HG02571 (cell line): ENCODE data around the gene CYTH2.
A peak's percentile ranks its signal among the peaks of the same experiment; 100 is the strongest.

Experiments used
- ATAC-seq: cut with Tn5 transposase; IDR thresholded peaks from one replicate; pipeline ENCODE4 v1.9.1; 2021; ENCODE audit warnings: mild to moderate bottlenecking, moderate library complexity; ENCODE audit not compliant: unreplicated experiment

The CYTH2 gene

GRCh38 chr19:48452289-48453190, 16.6 kb upstream of the CYTH2 start:
- ATAC-seq = no peak

DNA sequence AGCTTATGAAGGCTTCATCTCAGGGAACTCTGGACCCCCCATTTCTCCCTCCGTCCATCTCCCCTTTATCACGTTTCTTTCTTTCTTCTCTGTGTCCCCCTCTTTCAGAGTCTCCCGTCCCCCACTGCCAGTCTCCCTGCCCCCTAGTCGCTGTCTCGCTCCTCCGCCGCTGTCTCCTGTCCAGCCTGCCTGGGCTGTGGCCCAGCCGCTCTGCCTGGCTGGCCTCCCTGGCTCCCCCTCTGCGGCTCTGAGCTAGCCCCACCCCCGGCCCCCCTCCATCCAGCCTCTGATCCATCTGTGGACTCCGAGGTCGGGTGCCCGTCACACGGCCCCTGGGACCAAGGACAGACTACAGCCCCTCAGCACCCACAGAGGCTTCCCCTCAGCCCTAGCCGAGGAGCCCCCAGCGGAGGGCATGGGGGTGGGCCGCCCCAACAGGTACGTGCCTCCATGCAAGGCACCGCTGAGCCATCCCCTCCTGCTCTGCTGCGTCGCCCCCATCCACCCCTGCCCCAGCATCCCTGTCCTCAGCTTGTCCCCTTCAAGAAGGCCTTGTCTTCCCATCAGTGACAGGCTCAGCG, 14.9 kb upstream of the CYTH2 start:
- ATAC-seq = no peak

DNA sequence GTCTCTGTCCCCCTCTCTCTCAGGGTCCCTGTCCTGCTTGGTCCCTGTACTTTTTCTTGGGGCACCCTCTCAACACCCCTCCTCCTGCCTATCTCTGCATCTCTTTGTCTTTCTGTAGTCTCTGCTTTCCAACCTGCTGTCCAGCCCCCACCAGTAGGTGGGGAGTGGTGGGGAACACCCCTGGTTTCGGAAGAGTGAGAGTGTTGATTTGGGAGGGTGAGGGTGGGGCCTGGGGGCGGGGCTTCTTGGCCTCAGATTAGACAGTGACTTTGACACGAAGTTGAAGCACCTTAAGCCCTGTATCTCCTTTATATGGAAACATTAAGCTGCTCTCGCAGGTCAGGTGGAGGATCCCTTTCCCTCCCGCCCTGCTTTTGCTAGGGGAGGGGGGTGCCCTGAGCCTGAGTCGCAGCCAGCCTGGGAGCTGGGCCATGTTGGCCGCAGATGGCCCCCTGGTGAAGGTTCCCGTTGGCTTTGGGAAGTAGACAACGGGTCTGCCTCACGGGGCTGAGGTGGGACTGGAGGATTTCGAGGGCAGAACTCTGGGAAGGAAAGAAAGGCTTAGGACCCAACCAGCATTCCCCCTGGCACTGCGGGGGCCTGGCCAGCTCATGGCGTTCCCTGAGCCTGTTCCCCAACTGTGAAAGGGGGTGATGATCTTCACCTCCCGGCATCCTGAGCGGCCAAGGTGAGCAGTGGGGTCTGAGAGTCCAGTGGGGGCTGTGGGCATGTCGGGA, 13.8 kb upstream of the CYTH2 start, which contains the start of gene KCNJ14:
Gene KCNJ14, plus strand, starts transcription at position 404 of the 737 bp plus-strand sequence. CDS start 6,151 bp downstream, outside the sequence.
- ATAC-seq = no peak

GRCh38 chr19:48455908-48456562, 13.1 kb upstream of the CYTH2 start:
- ATAC-seq = no peak

GRCh38 chr19:48456864-48457263, 12.3 kb upstream of the CYTH2 start:
- ATAC-seq = no peak

GRCh38 chr19:48458016-48458415, 11.2 kb upstream of the CYTH2 start:
- ATAC-seq = no peak

- no peak for ATAC-seq
Observed at GRCh38 chr19:48461651-48461981, 7.6 kb upstream of the CYTH2 start.

DNA sequence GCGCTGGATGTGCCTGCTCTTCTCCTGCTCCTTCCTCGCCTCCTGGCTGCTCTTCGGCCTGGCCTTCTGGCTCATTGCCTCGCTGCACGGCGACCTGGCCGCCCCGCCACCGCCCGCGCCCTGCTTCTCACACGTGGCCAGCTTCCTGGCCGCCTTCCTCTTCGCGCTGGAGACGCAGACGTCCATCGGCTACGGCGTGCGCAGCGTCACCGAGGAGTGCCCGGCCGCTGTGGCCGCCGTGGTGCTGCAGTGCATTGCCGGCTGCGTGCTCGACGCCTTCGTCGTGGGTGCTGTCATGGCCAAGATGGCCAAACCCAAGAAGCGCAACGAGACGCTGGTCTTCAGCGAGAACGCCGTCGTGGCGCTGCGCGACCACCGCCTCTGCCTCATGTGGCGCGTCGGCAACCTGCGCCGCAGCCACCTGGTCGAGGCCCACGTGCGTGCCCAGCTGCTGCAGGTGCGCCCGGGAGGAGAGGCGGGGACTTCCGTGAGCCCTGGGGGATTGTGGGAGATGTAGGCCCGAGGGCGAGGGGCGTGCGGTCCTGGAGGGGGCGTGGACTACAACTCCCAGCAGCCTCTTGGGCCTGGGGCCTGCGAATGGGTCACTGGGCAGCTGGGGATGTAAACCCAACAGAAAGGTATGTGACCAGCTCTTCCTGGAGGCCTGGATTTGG, 7.0 kb upstream of the CYTH2 start:
- no peak for ATAC-seq

- no peak for ATAC-seq
Observed at GRCh38 chr19:48465215-48465614, 4.0 kb upstream of the CYTH2 start.

DNA sequence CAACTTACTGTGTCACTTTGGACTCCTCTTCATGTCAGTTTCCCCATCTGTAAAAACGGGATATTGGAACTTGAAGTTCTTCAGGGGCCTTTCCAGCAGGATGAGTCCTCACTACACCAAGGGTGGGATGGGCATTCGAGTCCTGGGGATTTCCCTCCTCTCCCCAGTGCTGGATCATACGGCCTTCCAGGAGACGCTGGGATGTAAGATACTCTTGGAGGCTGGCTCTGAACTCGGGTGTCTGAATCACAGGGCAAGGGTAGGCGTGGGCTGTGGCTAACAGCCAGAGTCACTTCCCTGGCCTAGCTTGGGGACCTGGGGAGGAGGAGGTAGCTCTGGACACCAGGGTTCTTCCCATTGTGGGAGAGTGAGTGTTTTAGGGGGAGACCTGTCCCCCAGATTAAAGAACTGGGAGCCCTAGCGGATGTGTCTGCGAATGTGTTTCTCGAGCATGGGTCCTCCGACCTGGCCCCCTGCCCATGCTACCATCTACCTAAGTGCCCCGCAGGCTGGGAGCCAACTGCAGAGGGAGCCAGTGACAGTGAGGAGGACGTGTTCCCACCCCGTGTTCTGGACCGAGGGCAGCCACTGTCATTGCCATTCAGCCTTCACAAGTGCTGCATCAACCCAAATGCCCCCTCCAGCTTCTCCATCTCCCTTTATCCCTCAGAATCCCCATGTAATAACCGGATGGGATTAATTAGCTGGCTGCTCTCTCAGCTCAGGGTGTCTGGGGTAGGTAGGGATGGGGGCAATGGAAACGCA, 2.4 kb upstream of the CYTH2 start:
- ATAC-seq = no peak

DNA sequence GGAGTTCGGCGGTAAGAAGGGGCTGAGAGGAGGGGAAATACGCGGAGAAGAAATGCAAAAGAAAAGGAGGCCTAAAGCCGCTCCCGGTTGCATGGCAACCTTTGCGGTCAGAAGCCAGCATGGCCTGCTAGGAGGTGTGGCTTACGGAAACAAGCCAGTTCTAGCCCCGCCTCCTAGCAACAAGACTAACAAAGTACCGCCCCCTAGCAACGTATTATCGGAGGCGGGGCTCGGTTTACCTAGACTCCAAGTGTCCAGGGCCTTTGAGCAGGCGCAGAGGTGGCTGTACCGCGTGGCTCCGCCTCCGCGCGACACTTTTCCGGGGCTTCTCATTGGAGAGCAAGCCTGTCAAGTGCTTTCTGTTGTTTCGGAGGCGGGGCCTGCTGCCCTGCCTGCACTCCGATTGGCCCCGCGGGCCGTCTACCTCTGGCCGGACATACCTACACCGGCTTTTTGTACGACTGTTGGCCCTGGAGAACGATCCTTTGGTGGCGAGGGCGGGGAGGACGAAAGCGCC, 339 bp upstream of the CYTH2 start:
- ATAC-seq = peak; percentile 87

GRCh38 chr19:48469934-48470680, 938 bp downstream of the CYTH2 start:
- no peak for ATAC-seq

DNA sequence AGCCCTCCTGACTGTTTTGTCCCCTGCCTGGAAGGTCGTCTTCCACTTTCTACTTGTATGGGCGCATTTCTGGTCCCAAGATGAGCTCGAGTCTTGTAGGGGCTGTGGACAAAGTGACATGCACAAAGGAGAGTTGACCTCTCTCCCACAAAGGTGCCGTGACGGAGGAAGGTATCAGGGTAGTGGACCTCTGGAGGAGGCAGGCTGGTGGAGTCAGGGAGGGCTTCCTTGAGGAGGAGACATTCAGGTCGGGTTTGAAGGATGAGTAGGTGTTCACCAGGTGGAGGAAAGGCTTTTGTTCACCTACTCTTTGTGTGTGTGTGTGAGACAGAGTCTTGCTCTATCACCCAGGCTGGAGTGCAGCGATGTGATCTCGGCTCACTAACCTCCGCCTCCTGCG, 1.7 kb downstream of the CYTH2 start:
- ATAC-seq = no peak

DNA sequence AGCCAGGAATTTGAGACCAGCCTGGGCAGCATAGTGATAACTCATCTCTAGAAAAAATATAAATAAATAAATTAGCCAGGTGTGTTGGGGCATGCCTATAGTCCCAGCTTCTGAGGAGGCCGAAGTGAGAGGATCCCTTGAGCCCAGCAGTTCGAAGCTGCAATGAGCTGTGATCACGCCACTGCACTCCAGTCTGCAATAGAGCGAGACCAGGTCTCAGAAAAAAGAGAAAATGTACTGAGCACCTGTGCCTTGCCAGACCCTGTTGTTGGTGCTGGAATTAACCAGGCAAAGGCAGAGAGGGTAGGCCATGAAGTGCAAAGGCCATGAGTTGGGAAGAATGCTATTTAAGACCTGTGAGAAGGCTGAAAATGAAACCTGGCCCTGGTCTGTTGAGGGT, 2.7 kb downstream of the CYTH2 start:
- no peak for ATAC-seq

GRCh38 chr19:48473161-48473966, 4.2 kb downstream of the CYTH2 start:
- no peak for ATAC-seq

DNA sequence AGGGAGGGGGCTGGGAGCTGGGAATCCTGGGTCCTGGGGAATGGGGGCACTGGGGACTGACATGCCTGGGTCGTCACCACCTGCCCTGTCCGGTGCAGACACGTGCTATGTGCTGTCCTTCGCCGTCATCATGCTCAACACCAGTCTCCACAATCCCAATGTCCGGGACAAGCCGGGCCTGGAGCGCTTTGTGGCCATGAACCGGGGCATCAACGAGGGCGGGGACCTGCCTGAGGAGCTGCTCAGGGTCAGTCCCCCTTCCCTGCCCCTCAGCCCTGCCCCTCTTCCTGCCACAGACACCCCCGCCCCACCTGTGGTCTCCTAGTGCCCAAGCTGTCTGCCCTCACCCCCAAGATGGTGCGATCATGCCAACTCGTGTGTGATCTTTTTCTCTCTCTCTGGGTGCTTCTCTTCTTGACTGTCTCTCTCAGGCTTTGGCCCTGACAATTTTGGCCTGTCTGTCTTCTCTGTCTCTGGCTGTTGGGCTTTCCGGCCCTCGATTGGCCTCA, 5.0 kb downstream of the CYTH2 start:
- ATAC-seq = no peak

- ATAC-seq = no peak
Observed at GRCh38 chr19:48475369-48476068, 6.3 kb downstream of the CYTH2 start.
